ENCODE results near the gene RHBDL1.

DNA sequence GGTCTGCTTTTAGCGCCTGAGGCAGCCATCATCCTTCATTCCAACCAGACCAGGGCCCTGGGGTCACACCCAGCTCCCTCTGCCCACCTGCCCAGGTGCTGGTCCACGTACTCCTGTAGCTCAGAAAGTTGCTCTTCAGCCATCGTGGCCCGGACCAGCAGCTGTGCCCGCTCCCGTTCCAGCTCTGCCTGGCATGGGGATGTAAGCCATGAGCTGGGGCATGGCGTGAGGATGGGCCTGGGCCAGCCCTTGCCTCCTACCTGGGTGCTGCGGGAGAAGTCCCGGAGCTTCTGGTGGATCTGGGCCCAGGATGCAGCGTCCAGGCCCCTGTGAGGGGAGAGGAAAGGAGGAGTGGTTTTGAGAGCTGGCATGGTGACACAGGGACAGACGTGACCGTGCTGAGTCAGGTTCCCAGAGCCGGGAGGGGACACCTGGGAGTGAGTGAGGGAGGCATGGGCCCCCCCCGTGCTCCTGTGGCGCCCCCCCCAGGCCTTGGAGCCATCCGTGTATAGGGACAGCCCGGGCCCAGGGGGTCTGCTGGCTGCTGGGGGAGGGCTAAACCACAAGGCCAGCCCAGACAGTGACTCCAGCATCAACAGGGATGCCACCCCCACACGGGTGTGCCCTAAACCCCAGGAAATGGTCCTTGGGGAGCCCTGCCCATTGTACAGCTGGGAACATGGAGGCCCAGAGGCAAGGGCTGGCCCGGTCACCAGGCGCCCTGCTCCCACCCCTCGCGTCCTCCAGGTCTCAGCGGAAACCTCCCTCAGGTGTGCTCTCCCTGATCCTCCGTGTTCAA, 47.6 kb downstream of the RHBDL1 start:
- TF ChIP-seq, protein P1, sequence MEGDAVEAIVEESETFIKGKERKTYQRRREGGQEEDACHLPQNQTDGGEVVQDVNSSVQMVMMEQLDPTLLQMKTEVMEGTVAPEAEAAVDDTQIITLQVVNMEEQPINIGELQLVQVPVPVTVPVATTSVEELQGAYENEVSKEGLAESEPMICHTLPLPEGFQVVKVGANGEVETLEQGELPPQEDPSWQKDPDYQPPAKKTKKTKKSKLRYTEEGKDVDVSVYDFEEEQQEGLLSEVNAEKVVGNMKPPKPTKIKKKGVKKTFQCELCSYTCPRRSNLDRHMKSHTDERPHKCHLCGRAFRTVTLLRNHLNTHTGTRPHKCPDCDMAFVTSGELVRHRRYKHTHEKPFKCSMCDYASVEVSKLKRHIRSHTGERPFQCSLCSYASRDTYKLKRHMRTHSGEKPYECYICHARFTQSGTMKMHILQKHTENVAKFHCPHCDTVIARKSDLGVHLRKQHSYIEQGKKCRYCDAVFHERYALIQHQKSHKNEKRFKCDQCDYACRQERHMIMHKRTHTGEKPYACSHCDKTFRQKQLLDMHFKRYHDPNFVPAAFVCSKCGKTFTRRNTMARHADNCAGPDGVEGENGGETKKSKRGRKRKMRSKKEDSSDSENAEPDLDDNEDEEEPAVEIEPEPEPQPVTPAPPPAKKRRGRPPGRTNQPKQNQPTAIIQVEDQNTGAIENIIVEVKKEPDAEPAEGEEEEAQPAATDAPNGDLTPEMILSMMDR (conservative IDR thresholded peaks at IDR 0.05; ENCODE audit: low read length) = no peak
- TF ChIP-seq EZH2phosphoT487 (IDR thresholded peaks at IDR 0.05; ENCODE audit: borderline replicate concordance) = no peak
